Medulla oblongata (tissue), 1 donor: ENCODE data around the gene BCL11A.

Experiments used
- DNase-seq: peaks from one replicate; pipeline ENCODE4 v3.0.0-alpha.2; 2015; ENCODE audit errors: extremely low spot score

BCL11A gene

GRCh38 chr2:60559880-60560279 is 6.4 kb upstream of the BCL11A start:
- DNase-seq: no peak

- DNase-seq: no peak
Observed at GRCh38 chr2:60558536-60558935, 5.1 kb upstream of the BCL11A start.

- no peak for DNase-seq
Observed at GRCh38 chr2:60557486-60557864, 4.0 kb upstream of the BCL11A start.

GRCh38 chr2:60556576-60557485 is 3.4 kb upstream of the BCL11A start:
- no peak for DNase-seq

- no peak for DNase-seq
Observed at GRCh38 chr2:60556175-60556574, 2.7 kb upstream of the BCL11A start.

- DNase-seq: peak; percentile 35
Observed at GRCh38 chr2:60555783-60556139, 2.3 kb upstream of the BCL11A start.

- DNase-seq: peak; percentile 50
Observed at GRCh38 chr2:60555066-60555782, 1.8 kb upstream of the BCL11A start.

- no peak for DNase-seq
Observed at GRCh38 chr2:60554646-60555065, 1.2 kb upstream of the BCL11A start.

GRCh38 chr2:60554074-60554645 is 706 bp upstream of the BCL11A start:
- DNase-seq: no peak

GRCh38 chr2:60552851-60553494 is 481 bp downstream of the BCL11A start:
- DNase-seq: no peak

GRCh38 chr2:60552078-60552850 is 1.2 kb downstream of the BCL11A start:
- no peak for DNase-seq

- DNase-seq: peak; percentile 31
Observed at GRCh38 chr2:60551240-60552077, 2.0 kb downstream of the BCL11A start.

GRCh38 chr2:60550984-60551239 is 2.5 kb downstream of the BCL11A start:
- no peak for DNase-seq

- DNase-seq: peak; percentile 91
Observed at GRCh38 chr2:60550178-60550983, 3.1 kb downstream of the BCL11A start.

GRCh38 chr2:60549928-60550177 is 3.6 kb downstream of the BCL11A start:
- DNase-seq: no peak

GRCh38 chr2:60549238-60549927 is 4.1 kb downstream of the BCL11A start:
- peak; percentile 26 for DNase-seq

GRCh38 chr2:60548845-60549237 is 4.6 kb downstream of the BCL11A start:
- DNase-seq: no peak

- no peak for DNase-seq
Observed at GRCh38 chr2:60548311-60548710, 5.1 kb downstream of the BCL11A start.

- DNase-seq: no peak
Observed at GRCh38 chr2:60547841-60548240, 5.6 kb downstream of the BCL11A start.
